NAMALWA (cell line): ENCODE results near the gene ITSN2.
"Not testable (repeated sequence)": the region's sequence is repeated elsewhere in the genome, so short reads cannot be mapped to it uniquely, and the experiment has no call there.

Experiments
- DNase-seq: peaks from one replicate; pipeline ENCODE4 v3.0.0-alpha.2; 2015; ENCODE audit warnings: low spot score

Gene ITSN2

DNA sequence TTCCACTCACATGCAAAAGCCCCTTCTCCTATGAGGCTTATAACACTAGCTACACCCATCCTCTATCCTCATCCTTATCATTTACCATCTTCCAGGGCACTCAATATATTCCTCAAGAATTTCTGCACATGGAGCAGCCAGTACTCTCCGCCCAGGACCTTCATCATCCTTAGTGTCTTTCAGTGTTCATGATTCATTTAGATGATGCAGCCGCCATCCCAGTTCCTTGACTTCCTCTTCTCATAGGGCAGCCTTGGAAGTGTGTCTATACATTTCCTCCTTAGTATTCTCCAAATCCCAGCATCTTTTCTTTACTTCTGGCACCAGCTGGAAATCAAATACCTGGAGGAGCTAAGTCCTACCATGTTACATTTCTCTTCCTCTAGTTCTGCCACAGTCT, 3.0 kb upstream of the ITSN2 start:
- no peak for DNase-seq

DNA sequence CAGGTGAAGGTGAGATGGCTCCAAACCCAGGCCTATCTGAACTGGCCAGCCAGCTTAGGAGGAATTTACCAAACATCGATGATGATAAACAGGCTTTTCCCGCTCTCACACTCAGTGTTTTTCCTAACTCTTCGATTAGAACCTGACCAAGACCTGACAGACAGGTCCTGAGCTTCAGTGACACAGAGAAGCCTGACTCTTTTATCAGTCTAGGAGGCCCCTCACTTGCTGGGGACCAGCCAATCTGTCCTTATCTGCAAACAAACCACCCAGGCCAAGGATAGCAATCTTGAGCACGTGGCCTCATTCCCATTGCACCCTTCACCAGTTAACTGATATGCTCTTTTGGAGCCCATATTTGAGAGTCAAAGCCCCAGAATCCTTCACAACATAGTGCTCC, 1.9 kb upstream of the ITSN2 start:
- no peak for DNase-seq

DNA sequence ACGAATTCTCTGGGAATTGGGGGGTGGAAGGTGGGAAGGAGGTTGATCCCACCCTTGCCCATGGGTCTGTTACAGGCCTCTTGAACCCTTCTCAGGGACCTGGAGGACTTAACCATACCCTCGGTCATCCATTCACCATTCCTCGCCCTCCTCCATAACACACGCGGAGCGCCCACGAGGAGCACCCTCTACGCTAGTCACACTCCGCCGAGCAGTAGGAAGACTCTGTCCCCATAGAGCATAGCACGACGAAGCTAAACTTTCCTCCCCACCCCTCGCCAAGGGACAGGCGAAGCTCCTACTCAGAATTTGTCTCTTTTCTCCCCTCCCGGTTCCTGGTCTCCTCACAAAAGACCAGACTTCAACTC, 611 bp upstream of the ITSN2 start:
- DNase-seq, result no peak

DNA sequence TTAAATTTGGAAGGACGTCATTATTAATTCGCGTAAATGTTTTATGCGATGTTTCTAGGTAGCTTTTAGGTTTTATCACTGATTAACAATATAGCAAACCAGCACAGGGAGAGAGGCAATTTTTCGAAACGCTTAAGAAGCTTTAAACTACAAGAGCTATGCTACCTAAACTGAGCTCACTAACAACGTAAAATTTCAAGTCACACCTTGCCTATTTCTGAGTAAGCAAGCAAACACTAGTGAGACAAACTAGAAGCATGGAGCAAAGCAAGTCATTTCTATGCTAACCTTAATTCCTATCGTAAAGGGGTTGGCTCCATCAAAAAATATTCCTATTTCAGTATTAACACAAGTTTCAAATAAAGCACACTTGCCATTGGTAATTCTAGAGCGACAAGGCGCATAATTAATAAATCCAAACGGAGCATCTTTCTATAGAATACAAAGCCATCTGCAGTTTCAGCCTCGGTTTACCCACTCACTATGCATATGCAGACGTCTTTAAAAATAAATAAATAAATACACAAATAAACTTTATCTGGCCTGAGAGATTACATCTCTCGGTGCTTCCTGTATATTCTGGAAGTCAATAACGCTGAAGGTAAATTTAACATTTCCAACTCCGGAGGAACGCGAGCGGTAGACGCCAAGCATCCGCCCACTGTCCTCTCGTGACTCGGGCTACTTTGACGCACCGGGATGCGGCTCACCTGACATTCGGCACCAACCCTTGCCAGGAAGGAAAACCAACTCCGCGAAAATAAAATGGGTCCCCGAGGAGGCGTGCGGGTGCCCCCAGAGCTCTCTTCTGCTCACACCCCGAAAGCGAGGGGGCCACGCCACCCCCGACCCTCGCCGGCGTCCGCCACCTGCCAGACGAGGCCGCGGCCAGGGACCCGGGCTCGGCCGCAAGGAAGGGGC, 947 bp downstream of the ITSN2 start:
- DNase-seq, result peak; percentile 46

DNA sequence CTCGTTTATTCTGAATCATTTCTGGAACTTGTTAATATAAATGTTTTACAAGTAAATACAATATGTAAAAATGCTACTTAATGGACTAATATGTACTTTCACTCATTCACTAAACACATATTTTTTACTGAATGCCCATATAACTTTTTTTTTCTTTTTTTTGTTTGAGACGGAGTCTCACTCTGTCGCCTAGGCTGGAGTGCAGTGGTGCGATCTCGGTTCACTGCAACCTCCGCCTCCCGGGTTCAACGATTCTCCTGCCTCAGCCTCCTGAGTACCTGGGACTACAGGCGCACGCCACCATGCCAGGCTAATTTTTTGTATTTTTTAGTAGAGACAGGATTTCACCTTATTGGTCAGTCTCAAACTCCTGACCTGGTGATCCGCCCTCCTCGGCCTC, 2.6 kb downstream of the ITSN2 start:
- DNase-seq, result not testable (repeated sequence)

DNA sequence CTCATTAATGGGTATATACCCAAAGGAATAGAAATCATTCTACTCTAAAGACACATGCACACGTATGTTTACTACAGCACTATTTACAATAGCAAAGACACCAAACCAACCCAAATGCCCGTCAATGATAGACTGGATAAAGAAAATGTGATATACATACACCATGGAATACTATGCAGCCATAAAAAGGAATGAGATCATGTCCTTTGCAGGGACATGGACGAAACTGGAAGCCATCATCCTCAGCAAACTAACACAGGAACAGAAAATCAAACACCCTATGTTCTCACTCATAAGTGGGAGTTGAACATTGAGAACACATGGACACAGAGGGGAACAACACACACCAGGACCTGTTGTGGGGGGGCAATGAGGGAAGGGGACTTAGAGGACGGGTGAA, 3.2 kb downstream of the ITSN2 start:
- not testable (repeated sequence) for DNase-seq

DNA sequence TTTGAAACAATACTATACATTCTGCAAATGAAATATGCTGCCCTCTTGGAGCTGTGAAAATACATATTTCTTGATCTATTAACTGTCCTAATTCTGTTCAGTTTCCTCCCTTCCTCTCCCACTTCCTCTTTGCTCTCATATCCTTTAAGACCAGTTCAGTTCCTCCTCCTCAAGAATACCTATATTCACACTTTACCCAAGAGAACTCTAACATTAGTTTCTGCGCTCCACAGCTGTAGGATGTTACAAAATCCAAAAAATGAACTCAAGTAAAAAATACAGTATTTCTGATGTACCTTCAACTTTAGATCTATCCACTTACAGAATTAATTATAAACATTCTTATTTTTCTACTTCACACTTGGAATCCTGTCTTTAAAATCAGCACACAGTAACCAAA, 5.4 kb downstream of the ITSN2 start:
- peak; percentile 59 for DNase-seq

DNA sequence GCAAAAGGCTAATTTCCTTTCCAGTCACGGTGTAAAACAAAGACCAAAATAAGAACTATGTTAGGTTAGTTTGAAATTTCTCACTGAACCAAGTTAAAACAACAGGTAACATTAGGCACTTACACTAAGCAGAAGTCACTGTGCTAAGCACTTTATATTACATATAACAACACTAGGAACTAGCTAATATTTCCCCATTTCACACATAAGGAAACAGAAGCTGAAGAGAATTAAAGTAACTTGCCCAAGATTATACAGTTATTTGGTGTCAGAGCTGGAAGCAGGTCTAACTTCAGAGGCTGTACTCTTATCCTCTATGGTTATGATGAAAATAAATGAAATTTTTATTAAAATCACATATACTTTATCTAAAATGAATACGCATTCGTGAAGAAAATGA, 5.9 kb downstream of the ITSN2 start:
- DNase-seq, result no peak

DNA sequence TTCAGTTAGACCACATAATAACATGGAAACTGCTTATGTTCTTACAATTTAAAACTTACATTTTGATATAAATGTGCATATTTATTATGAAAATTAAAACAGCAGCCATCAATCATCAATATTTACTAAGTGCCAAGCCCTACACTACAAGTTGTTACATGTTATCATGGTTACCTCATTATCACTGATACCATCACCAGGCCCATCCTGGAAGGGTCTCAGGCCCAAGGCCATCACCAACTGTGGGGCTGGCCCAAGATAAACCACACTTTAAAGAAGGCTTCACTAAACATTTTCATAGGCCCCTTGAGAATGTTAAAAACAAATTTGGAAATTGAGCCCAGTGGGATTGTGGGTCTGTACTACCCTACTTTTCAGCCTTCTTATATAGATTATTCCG, 6.4 kb downstream of the ITSN2 start:
- DNase-seq, result no peak

DNA sequence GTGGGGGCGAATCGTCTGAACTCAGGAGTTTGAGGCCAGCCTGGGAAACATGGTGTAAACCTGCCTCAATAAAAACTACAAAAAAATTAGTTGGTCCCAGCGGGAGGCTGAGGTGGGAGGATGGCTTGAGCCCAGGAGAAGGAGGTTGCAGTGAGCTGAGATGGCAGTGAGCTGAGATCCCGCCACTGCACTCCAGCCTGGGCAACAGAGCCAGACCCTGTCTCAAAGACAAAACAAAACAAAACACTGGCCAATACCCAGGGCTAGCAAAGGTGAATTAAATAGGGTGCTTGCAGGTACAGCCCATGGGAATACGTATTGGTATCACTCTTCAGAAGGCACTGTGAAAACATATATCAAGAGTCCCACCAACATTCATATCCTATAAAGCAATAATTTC, 7.0 kb downstream of the ITSN2 start:
- no peak for DNase-seq

DNA sequence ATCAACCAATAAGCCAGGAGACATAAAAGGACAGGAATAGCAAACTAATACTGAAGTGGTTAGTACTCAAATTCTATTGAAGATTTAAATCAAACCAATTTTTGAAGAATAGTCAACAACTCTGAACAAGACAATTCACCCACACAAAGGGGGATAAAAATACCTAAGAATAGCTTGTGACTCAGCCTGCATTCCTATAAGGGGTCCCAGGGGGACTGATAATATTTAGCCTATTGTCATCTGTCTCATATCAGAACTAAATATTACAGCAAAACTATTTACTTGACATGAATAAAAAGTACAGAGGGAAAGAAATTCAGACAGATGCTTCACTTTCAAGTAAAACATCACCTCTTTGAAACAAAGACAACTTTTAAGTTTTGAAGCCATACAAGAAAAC, 7.7 kb downstream of the ITSN2 start:
- DNase-seq, result no peak

DNA sequence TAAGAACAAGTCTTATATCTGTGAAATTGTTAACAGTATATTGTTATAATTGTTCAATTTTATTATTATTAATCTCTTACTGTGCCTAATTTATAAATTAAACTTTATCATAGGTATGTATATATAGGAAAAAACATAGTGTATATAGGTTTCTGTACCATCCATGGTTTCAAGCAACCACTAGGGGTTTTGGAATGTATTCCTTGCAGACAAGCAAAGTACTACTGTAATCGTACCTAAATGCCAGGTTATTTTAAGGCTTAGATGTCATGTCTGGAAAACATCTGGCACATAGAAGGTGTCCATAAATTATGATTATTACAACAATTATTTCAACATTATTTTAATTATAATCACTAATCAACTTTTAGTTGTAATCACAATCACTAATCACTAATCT, 8.4 kb downstream of the ITSN2 start:
- no peak for DNase-seq

DNA sequence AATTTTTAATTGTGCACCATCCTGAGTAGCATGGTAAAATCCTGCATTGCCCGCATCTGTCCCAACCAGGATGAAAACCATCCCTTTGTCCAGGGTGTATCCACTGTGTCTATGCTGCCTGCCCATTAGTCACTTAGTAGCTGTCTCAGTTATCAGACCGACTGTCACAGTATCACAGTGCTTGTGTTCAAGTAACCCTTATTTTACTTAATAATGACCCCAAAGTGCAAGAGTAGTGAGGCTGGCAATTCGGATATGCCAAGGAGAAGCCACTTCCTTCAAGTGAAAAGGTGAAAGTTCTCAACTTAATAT, 8.8 kb downstream of the ITSN2 start:
- DNase-seq, result no peak

DNA sequence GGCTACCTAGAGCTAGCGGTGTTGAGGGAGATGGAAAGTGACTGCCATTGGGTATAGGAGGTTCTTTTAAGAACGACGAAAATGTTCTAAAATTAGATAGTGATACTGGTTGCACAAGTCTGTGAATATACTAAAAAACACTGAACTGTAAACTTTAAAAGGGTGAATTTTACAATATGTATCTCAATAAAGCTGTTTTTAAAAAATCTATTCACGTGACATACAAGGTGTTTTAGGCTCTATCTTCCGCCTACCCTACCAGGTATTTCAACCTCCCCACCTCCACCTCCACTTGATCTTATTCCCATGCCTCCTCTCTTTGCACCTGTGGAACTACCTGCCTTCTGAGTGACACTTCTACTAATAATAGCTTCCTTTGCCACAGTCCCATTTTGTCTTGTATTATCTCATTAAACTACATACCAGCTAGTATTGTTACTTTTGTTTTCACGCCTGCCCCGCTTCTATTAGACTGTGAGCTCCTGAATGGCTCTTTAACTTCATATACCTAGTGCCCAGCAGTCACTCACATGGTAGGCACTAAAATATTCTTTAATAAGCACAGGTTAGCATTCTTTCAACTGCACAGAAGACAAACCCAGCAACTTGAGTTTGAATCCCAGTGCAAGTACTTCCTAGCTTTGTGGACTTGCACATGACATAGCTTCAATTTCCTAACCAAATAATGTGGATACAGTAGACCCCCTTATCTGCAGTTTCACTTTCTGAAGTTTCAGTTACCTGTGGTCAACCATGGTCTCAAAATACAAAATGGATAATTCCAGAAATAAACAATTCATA, 9.3 kb downstream of the ITSN2 start:
- DNase-seq, result no peak

DNA sequence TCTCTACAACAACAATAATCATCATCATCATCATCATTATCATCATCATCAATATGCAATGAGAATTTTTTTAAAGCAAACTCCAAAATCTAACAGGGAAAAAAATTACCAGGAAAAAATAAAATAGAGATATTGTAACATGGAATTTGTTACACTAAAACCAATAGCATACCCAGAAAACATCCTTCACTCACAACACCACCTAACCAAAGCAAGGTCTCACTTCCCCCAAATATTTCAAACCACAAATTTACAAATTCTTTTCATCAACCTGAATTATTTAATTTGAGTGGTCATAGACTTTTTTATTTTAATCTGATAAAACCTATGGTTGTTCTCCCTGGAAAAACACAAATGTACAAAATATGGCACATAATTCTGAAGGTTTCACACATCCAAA, 11.2 kb downstream of the ITSN2 start:
- DNase-seq, result no peak

DNA sequence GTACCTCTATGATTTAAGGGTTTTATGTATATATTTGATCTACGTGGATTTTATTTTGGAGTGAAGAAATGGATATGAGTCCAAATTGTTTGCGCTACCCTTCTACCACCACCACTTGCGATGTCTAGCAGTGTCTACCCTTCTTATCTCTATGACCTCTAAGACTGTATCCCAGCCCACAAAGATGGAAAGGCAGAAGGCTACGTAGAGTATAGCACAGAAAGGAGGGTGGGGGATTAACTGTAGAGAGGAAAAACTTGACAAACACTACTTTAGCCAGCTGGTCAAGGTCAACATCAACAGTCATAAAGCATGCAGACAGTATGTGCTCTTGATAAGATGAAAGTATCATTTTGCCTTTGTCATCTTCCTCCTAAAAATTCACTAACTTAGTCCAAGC, 14.4 kb downstream of the ITSN2 start:
- no peak for DNase-seq

DNA sequence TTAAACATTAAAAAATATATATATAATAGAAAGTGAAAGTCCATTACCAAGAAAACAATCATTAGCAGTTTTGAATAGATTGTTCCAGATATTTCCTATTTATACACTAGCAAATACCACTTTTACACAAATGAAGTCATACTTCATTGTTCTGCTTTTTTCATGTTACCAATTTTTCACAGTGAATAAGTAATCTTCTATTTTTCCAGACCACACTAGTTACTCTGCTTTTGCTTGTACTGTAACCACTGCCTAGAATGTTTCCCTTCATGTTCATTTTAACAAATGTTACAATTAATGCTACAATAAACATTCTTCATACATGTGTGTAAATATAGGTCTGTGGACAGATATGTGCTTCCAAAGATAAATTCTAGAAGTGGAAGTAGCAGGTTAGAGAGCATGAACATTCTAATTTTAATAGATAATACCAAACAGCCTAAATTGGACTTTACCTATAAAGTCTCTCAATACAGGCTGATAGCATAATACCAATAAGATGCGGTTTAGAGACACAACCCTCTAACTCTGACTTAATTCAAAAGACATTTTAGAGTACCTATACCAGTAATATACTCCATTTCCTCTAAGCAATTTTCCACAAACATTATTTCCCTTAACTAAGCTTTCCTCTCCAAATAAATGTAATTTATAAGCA, 17.0 kb downstream of the ITSN2 start:
- no peak for DNase-seq

DNA sequence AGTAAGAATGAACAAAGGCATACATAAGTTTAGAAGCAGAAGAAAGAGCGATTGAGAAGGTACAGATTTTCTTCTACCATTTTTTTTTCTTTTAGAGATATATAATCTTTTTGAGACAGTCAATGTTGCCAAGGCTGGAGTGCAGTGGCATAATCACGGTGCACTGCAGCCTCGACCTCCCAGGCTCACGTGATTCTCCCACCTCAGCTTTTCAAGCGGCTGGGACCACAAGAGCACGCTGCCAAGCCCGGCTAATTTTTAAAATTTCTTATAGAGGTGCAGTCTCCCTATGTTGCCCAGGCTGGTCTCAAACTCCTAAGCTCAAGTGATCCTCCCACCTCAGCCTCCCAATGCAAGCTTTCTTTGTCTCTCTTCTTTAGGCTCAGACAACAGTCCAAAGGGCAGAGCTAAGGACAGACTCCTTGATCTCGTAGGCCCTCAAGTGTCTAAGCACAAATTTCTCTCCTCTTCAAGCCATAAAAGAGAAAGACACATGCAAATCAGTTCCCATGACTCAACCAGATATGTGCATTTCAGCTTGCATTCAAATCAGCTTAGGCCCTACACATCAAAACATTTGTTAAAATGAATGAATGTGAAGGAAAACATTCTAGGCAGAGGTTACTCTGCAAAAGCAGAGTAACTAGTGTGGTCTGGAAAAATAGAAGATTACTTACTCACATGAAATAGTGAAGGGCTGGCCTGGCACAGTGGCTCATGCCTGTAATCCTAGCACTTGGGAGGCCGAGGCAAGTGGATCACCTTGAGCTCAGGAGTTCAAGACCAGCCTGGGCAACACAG, 18.0 kb downstream of the ITSN2 start:
- peak; percentile 53 for DNase-seq

DNA sequence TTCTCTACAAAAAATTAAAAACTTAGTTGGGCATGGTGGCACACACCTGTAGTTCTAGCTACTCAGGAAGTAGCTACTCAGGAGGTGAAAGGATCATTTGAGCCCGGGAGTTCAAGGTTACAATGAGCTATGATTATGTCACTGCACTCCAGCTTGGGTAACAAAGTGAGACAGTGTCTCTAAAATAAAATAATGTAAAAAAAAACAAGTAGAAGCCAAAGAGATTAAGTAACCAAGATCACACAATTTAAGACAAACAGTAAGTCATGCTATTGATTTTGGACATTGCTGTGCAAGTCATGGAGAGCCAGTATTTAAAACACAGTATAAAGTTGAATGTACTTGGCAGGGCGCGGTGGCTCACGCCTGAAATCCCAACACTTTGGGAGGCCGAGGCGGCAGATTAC, 20.5 kb downstream of the ITSN2 start:
- DNase-seq, result no peak

DNA sequence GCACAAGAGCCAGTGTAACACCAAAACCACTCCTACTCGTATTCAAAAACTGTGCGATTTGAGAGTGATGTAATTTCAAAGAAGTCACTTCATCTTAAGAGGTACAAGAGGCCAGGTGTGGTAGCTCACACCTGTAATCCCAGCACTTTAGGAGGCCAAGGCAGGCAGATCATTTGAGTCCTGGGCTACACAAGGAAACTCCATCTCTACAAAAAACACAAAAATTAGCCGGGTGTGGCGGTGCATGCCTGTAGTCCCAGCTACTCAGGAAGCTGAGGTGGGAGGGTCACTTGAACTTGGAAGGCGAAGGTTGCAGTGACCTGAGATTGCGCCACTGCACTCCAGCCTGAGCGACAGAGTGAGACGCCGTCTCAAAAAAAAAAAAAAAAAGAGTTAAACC, 21.2 kb downstream of the ITSN2 start:
- DNase-seq, result not testable (repeated sequence)

DNA sequence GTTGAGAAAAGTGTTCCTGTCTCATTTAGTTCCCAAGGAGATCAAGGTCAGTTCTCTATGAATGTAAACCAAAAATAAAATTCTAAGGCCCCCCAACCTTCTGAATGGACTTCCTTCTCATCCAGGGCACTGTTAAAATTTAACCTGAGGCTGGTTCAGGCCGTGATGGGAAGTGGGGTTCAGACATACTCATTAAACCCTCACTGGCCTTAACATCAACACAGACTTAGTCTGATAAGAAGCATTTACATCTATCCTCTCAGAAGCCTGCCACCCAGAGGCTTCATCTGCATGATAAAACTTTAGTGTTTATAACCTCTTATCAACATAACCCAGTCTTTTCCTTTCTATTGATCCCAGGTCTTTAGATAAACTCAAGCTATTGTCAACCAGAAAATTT, 22.4 kb downstream of the ITSN2 start:
- no peak for DNase-seq

DNA sequence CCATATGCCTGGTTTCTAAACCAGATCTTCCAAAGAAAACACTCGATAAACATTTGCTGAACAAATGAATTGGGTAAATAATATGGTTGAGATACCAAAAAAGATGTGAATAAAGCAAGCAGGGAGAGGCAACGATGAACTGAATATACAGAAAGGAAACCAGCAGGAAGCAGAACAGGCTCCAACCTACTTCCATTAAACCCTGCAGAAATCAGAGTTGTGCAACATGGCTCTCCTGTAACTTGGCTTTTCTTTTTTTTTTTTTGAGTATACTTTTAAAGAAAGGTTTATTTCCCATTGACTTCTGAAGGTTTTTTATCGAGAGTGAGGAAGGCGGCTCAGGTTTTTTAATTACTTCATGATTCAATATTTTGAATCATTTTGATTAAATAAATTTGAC, 23.5 kb downstream of the ITSN2 start:
- DNase-seq, result no peak
